Activated CD8-positive, alpha-beta T cell treated with anti-CD3 and anti-CD28 coated beads for 36 hours (primary cell): Measurements from ENCODE around the gene CALCB. TPM values are rescaled to one million over a fixed set of nuclear protein-coding genes. Genes with fewer than 3 reads are reported as not detected.

Experiments used
- ATAC-seq: fragments of 200-7000 bp; cut with Tn5 transposase; one replicate; pipeline ENCODE4 v1.10.0; 2021; ENCODE audit warnings: mild to moderate bottlenecking, moderate library complexity
- CTCF ChIA-PET: fragments of 350-600 bp; sonication (Branson Sonifier 250); formaldehyde crosslinking; loops from one replicate; lab custom pipeline; 2021; ENCODE audit warnings: antibody characterized with exemption; lab: Charles Lee
- POLR2A ChIA-PET: fragments of 350-600 bp; sonication (Branson Sonifier 250); formaldehyde crosslinking; loops from one replicate; lab custom pipeline; 2021; ENCODE audit warnings: antibody characterized with exemption; lab: Charles Lee
- DNase-seq: peaks from one replicate; pipeline ENCODE4 v3.0.0-alpha.2; 2020
- H3K27ac Mint-ChIP-seq: one replicate; pipeline ENCODE4 v1.8.0; 2021; ENCODE audit warnings: mild to moderate bottlenecking, mixed read lengths
- H3K27me3 Mint-ChIP-seq: one replicate; pipeline ENCODE4 v1.8.0; 2021; ENCODE audit warnings: mixed read lengths
- H3K36me3 Mint-ChIP-seq: one replicate; pipeline ENCODE4 v1.8.0; 2021; ENCODE audit warnings: low read depth, mixed read lengths
- H3K4me1 Mint-ChIP-seq: one replicate; pipeline ENCODE4 v1.8.0; 2021; ENCODE audit warnings: low read depth, mixed read lengths
- H3K4me3 Mint-ChIP-seq: one replicate; pipeline ENCODE4 v1.8.0; 2021; ENCODE audit warnings: mild to moderate bottlenecking, moderate library complexity, mixed read lengths
- H3K9me3 Mint-ChIP-seq: one replicate; pipeline ENCODE4 v1.8.0; 2021; ENCODE audit warnings: mixed read lengths
- intact Hi-C: fragments of 100-400 bp; cut with micrococcal nuclease; formaldehyde crosslinking; loops from one replicate; pipeline ENCODE4 v1.10.0; 2022
- total RNA-seq, 2 experiments: library from RNA; stranded (reverse); gene quantifications; one replicate each; pipeline ENCODE4 v1.2.3, GENCODE V29; 2021
- TF ChIP-seq, protein P1 (sequence below): fragments of 200-600 bp; IDR thresholded peaks from one replicate; pipeline ENCODE4 v1.8.0; 2022; ENCODE audit warnings: antibody characterized with exemption, mild to moderate bottlenecking

Gene CALCB
- total RNA-seq, 2 experiments from 2014 or later: 3.9 to 4.7 TPM

DNA sequence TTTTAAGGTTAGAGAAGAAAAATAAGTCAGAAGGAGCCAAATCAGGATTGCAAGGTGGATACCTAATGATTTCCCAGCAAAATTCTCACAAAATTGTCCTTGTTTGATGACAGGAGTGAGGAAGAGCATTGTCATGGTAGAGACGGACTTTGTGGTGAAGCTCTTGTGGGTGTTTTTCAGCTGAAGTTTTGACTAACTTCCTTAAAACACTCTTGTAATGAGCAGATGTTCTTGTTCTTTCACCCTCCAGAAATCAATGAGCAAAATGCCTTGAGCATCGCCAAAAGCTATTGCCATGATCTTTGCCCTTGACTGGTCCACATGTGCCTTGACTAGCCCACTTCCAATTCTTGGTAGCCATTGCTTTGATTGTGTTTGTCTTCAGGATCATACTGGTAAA is 20.0 kb downstream of the CALCB start:
- no peak for ATAC-seq
- peaks cover 9% of the 10 kb centered on the region for H3K27me3 Mint-ChIP-seq

GRCh38 chr11:15095736-15096228 is 22.4 kb downstream of the CALCB start:
- no peaks in the 10 kb centered on the region for H3K4me1 Mint-ChIP-seq
- intact Hi-C loops: no loop called here
- no peaks in the 10 kb centered on the region for H3K36me3 Mint-ChIP-seq
- CTCF ChIA-PET: interaction anchor here (0.6 to 1.9 kb wide), 4 partner anchors 19 to 111 kb away, joined by 3 to 9 read pairs (median 3); no protein-coding TSS in a partner anchor
- H3K27ac Mint-ChIP-seq: no peak overlapping the region
- ATAC-seq (no peak), DNase-seq (no peak)
- H3K9me3 Mint-ChIP-seq: no peaks in the 10 kb centered on the region
- POLR2A ChIA-PET: no interaction called here
- TF ChIP-seq, protein P1, sequence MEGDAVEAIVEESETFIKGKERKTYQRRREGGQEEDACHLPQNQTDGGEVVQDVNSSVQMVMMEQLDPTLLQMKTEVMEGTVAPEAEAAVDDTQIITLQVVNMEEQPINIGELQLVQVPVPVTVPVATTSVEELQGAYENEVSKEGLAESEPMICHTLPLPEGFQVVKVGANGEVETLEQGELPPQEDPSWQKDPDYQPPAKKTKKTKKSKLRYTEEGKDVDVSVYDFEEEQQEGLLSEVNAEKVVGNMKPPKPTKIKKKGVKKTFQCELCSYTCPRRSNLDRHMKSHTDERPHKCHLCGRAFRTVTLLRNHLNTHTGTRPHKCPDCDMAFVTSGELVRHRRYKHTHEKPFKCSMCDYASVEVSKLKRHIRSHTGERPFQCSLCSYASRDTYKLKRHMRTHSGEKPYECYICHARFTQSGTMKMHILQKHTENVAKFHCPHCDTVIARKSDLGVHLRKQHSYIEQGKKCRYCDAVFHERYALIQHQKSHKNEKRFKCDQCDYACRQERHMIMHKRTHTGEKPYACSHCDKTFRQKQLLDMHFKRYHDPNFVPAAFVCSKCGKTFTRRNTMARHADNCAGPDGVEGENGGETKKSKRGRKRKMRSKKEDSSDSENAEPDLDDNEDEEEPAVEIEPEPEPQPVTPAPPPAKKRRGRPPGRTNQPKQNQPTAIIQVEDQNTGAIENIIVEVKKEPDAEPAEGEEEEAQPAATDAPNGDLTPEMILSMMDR: no peak
- no peak overlapping the region for H3K4me3 Mint-ChIP-seq
- H3K27me3 Mint-ChIP-seq: peaks cover 13% of the 10 kb centered on the region

More for the DNA sequence above, 20.0 kb downstream of the CALCB start:
- no peak overlapping the region for H3K27ac Mint-ChIP-seq
- H3K36me3 Mint-ChIP-seq: no peaks in the 10 kb centered on the region
- no peak overlapping the region for H3K4me3 Mint-ChIP-seq
- DNase-seq: no peak
- CTCF ChIA-PET: interaction anchor here (1.1 kb wide), 1 partner anchor 87 kb away, joined by 3 read pairs; no protein-coding TSS in a partner anchor
- TF ChIP-seq, protein P1: no peak
- no peaks in the 10 kb centered on the region for H3K4me1 Mint-ChIP-seq
- no peaks in the 10 kb centered on the region for H3K9me3 Mint-ChIP-seq
- intact Hi-C loops: no loop called here
- POLR2A ChIA-PET: no interaction called here

DNA sequence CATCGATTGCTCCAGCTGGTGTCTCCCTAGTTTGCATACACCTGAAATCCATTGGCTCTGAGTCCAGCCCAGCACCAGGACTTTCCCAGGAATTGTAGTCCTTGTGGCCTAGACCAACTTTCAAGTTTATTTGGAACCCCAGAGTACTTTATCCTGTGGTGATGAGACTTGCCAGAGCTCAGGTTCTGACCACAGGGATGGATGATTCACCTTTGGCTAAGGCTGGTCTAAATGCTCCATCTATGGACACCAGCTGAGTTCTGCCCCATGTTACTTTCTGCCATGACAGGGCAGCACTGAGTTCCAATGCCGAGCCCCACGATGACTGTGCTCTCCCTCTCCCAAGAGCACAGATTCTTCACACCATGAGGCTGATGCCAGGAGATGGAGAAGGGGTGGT is 24.0 kb downstream of the CALCB start:
- TF ChIP-seq, protein P1: no peak
- DNase-seq: no peak
- intact Hi-C loops: no loop called here
- H3K4me3 Mint-ChIP-seq: no peak overlapping the region
- peaks cover 13% of the 10 kb centered on the region for H3K27me3 Mint-ChIP-seq
- no peaks in the 10 kb centered on the region for H3K36me3 Mint-ChIP-seq
- ATAC-seq: no peak
- H3K9me3 Mint-ChIP-seq: no peaks in the 10 kb centered on the region
- H3K4me1 Mint-ChIP-seq: no peaks in the 10 kb centered on the region
- ChIA-PET POLR2A (no interaction called here), CTCF (interaction anchor here (1.9 kb wide), 1 partner anchor 23 kb away, joined by 9 read pairs; no protein-coding TSS in a partner anchor)
- no peak overlapping the region for H3K27ac Mint-ChIP-seq

- H3K9me3 Mint-ChIP-seq: no peaks in the 10 kb centered on the region
- ATAC-seq: no peak
Observed at GRCh38 chr11:15099267-15099666, 25.9 kb downstream of the CALCB start.

More at GRCh38 chr11:15099267-15099666, 25.9 kb downstream of the CALCB start:
- Mint-ChIP-seq H3K4me3 (no peak overlapping the region), H3K36me3 (no peaks in the 10 kb centered on the region), H3K4me1 (no peaks in the 10 kb centered on the region), H3K27ac (no peak overlapping the region), H3K27me3 (peaks cover 13% of the 10 kb centered on the region)
- intact Hi-C loops: no loop called here
- ChIA-PET CTCF (interaction anchor here (0.7 to 5.8 kb wide), 11 partner anchors 9 to 190 kb away, joined by 3 to 93 read pairs (median 10); no protein-coding TSS in a partner anchor), POLR2A (no interaction called here)
- TF ChIP-seq, protein P1: no peak
- DNase-seq: no peak
